ENCODE measurements around the gene KRTAP9-1. TPM values are rescaled to one million over a fixed set of nuclear protein-coding genes. Genes with fewer than 3 reads are reported as not detected.
"Not testable (repeated sequence)": the region's sequence is repeated elsewhere in the genome, so short reads cannot be mapped to it uniquely, and the experiment has no call there.

Gene KRTAP9-1
- total RNA-seq, 2 experiments from 2014 or later, result not detected

- DNase-seq, result no peak
- Mint-ChIP-seq H3K9me3 (peaks cover 2% of the 10 kb centered on the region), H3K27me3 (ENCODE audit: low read depth) (no peaks in the 10 kb centered on the region), H3K36me3 (ENCODE audit: low read depth) (no peaks in the 10 kb centered on the region), H3K27ac (no peak overlapping the region), H3K4me1 (ENCODE audit: low read depth) (no peaks in the 10 kb centered on the region), H3K4me3 (no peak overlapping the region)
- CTCF ChIA-PET, result interaction anchor here (1.1 kb wide), 1 partner anchor 445 kb away, joined by 4 read pairs; no protein-coding TSS in a partner anchor
- intact Hi-C loops (cut with micrococcal nuclease), result no loop called here
These were observed 641 bp downstream of the KRTAP9-1 start for GRCh38 chr17:41190328-41190727.

- intact Hi-C loops (cut with micrococcal nuclease), result no loop called here
- Mint-ChIP-seq H3K36me3 (ENCODE audit: low read depth) (no peaks in the 10 kb centered on the region), H3K9me3 (peaks cover 7% of the 10 kb centered on the region), H3K27ac (no peak overlapping the region), H3K27me3 (ENCODE audit: low read depth) (no peaks in the 10 kb centered on the region), H3K4me3 (no peak overlapping the region), H3K4me1 (ENCODE audit: low read depth) (no peaks in the 10 kb centered on the region)
- CTCF ChIA-PET, result no interaction called here
- DNase-seq, result no peak
These were observed 6.4 kb downstream of the KRTAP9-1 start for GRCh38 chr17:41196068-41196467.

DNA sequence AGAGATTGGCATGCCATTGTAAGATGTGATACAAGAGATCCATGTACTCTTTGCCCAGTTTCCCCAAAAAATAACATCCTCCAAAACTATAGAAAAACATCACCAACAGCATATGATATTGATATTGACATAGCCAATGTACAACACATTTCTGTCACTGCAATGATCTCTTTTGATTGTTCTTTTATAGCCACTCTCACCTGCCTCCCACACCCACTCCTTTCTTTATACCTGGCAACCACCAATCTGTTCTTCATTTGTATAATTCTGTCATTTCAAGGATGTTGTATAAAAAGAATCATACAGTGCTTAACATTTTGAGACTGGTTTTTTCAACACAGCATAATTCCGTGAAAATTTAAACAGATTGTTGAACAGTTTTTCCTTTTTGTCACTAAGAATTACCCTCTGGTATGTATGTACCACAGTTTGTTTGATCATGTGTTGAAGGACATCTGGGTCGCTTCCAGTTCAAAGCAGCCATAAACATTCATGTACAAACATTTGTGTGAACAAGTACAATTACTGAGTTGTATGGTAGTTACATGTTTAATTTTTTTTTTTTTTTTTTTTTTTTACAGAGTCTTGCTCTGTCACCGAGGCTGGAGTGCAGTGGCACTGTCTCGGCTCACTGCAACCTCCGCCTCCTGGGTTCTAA, 9.9 kb downstream of the KRTAP9-1 start:
- CTCF ChIA-PET, result interaction anchor here (0.6 kb wide), 1 partner anchor 238 kb away, joined by 5 read pairs; no protein-coding TSS in a partner anchor
- peaks cover 5% of the 10 kb centered on the region for H3K9me3 Mint-ChIP-seq

DNA sequence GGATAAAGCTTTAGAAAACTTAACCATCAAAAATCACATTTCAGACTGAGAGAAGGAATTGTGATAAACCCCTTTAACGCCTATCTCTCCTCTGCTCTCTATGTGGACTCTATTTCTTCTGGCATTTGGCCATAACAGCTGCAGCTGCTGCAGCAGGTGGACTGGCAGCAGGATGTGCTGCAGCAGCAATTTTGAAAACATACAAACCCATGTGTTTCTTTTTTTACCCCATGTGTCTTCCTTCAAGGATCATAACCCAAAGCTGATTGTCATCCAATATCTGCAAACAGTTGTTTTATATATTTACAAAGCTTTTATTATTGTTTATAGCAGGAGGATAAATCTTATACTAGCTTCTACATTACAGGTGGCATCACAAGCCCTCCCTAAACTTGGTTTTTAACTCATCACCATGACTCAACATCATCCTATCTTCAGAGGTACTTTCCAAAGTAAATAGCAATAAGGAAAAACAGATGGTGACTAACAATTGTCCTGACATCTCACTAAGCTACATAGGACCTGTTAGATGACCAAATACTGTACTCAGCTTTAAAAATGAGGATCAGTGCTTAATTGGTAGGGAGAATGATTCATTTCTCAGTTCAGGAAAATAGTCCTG, 22.3 kb downstream of the KRTAP9-1 start:
- no peak overlapping the region for H3K27ac Mint-ChIP-seq
- no peak overlapping the region for H3K4me3 Mint-ChIP-seq
- H3K4me1 Mint-ChIP-seq (ENCODE audit: low read depth), result peaks cover 2% of the 10 kb centered on the region
- H3K36me3 Mint-ChIP-seq (ENCODE audit: low read depth), result no peaks in the 10 kb centered on the region
- CTCF ChIA-PET, result interaction anchor here (0.6 kb wide), 2 partner anchors 79 to 489 kb away, joined by 3 to 4 read pairs; no protein-coding TSS in a partner anchor
- H3K9me3 Mint-ChIP-seq, result no peaks in the 10 kb centered on the region
- no peak for DNase-seq
- no peaks in the 10 kb centered on the region for H3K27me3 Mint-ChIP-seq (ENCODE audit: low read depth)
- intact Hi-C loops (cut with micrococcal nuclease), result no loop called here

More for the DNA sequence above, 9.9 kb downstream of the KRTAP9-1 start:
- intact Hi-C loops (cut with micrococcal nuclease), result no loop called here
- no peaks in the 10 kb centered on the region for H3K4me1 Mint-ChIP-seq (ENCODE audit: low read depth)
- no peaks in the 10 kb centered on the region for H3K36me3 Mint-ChIP-seq (ENCODE audit: low read depth)
- H3K27ac Mint-ChIP-seq, result no peak overlapping the region
- no peak for DNase-seq
- no peaks in the 10 kb centered on the region for H3K27me3 Mint-ChIP-seq (ENCODE audit: low read depth)
- H3K4me3 Mint-ChIP-seq, result no peak overlapping the region

GRCh38 chr17:41212524-41213169, 23.0 kb downstream of the KRTAP9-1 start:
- intact Hi-C loops (cut with micrococcal nuclease), result no loop called here
- H3K9me3 Mint-ChIP-seq, result no peaks in the 10 kb centered on the region
- H3K27me3 Mint-ChIP-seq (ENCODE audit: low read depth), result no peaks in the 10 kb centered on the region
- CTCF ChIA-PET, result interaction anchor here (0.6 kb wide), 1 partner anchor 490 kb away, joined by 3 read pairs; no protein-coding TSS in a partner anchor
- H3K4me3 Mint-ChIP-seq, result no peak overlapping the region
- peaks cover 2% of the 10 kb centered on the region for H3K4me1 Mint-ChIP-seq (ENCODE audit: low read depth)
- DNase-seq, result no peak
- H3K36me3 Mint-ChIP-seq (ENCODE audit: low read depth), result no peaks in the 10 kb centered on the region
- no peak overlapping the region for H3K27ac Mint-ChIP-seq

- intact Hi-C loops (cut with micrococcal nuclease), result no loop called here
- Mint-ChIP-seq H3K4me1 (ENCODE audit: low read depth) (peaks cover 2% of the 10 kb centered on the region), H3K4me3 (no peak overlapping the region), H3K27me3 (ENCODE audit: low read depth) (no peaks in the 10 kb centered on the region), H3K9me3 (peaks cover 5% of the 10 kb centered on the region), H3K27ac (no peak overlapping the region), H3K36me3 (ENCODE audit: low read depth) (peaks cover 1% of the 10 kb centered on the region)
- CTCF ChIA-PET, result no interaction called here
- DNase-seq, result no peak
These were observed 26.0 kb downstream of the KRTAP9-1 start for GRCh38 chr17:41215681-41216080.

DNA sequence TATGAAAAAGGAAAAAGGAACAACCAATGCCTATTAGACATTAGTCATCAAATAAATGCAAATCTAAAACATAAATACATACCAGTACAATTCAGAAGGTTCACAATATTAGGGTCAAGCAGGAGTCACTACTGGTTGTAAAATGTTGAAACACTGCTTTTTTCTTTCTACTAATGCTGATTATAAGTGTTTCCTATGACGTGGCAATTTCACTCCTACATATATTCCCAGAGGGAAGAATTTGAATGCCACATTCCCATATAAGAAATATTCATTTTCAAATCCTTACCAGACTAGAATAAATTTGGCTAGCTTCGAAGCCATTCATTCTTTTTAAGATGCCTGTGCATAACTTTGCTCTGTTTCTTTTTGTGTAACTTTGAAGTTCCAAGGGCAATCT, 34.1 kb downstream of the KRTAP9-1 start:
- intact Hi-C loops (cut with micrococcal nuclease), result no loop called here
- Mint-ChIP-seq H3K36me3 (ENCODE audit: low read depth) (peaks cover 1% of the 10 kb centered on the region), H3K9me3 (peaks cover 5% of the 10 kb centered on the region), H3K4me3 (no peak overlapping the region), H3K27ac (no peak overlapping the region), H3K27me3 (ENCODE audit: low read depth) (no peaks in the 10 kb centered on the region), H3K4me1 (ENCODE audit: low read depth) (no peaks in the 10 kb centered on the region)
- no peak for DNase-seq
- CTCF ChIA-PET, result no interaction called here

- Mint-ChIP-seq H3K4me1 (ENCODE audit: low read depth) (no peaks in the 10 kb centered on the region), H3K9me3 (no peaks in the 10 kb centered on the region), H3K27ac (no peak overlapping the region), H3K36me3 (ENCODE audit: low read depth) (no peaks in the 10 kb centered on the region), H3K27me3 (ENCODE audit: low read depth) (no peaks in the 10 kb centered on the region), H3K4me3 (no peak overlapping the region)
- no peak for DNase-seq
- intact Hi-C loops (cut with micrococcal nuclease), result no loop called here
- CTCF ChIA-PET, result no interaction called here
These were observed 36.4 kb downstream of the KRTAP9-1 start for GRCh38 chr17:41226051-41226450.

GRCh38 chr17:41226598-41227095, 37.0 kb downstream of the KRTAP9-1 start, which contains the start of gene KRTAP9-2:
KRTAP9-2 (plus strand) TSS chr17:41226648; CDS start chr17:41226655, 7 bp downstream.
- H3K27ac Mint-ChIP-seq; H3K27me3 Mint-ChIP-seq (ENCODE audit: low read depth); CTCF ChIA-PET; H3K4me3 Mint-ChIP-seq; H3K9me3 Mint-ChIP-seq; H3K36me3 Mint-ChIP-seq (ENCODE audit: low read depth); intact Hi-C loops (cut with micrococcal nuclease); H3K4me1 Mint-ChIP-seq (ENCODE audit: low read depth); DNase-seq: not testable (repeated sequence)

- Mint-ChIP-seq H3K27me3 (ENCODE audit: low read depth) (no peaks in the 10 kb centered on the region), H3K27ac (no peak overlapping the region), H3K4me1 (ENCODE audit: low read depth) (no peaks in the 10 kb centered on the region), H3K4me3 (no peak overlapping the region), H3K9me3 (no peaks in the 10 kb centered on the region), H3K36me3 (ENCODE audit: low read depth) (no peaks in the 10 kb centered on the region)
- CTCF ChIA-PET, result no interaction called here
- intact Hi-C loops (cut with micrococcal nuclease), result no loop called here
- no peak for DNase-seq
These were observed 40.4 kb downstream of the KRTAP9-1 start for GRCh38 chr17:41230094-41230493.

DNA sequence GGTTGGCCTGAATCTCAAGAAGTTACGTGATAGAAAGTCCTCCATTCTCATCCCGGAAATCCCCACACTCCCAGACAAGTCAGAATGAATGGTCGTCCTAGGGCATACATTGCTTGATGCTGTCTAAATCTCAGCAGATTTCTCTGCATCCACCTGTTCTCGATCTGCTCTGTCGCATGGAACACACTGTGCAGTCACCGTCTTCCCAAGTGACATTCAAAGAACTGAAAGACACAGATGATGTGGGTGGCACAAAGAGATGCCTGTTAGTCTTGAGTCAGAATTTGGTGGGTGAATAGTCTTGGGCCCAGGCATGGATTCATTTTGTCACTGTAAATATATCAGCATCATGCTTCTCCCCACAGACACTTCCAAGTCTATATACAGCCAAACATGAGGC, 42.0 kb downstream of the KRTAP9-1 start:
- Mint-ChIP-seq H3K4me1 (ENCODE audit: low read depth) (no peaks in the 10 kb centered on the region), H3K4me3 (no peak overlapping the region), H3K27me3 (ENCODE audit: low read depth) (no peaks in the 10 kb centered on the region), H3K9me3 (no peaks in the 10 kb centered on the region), H3K27ac (no peak overlapping the region), H3K36me3 (ENCODE audit: low read depth) (no peaks in the 10 kb centered on the region)
- intact Hi-C loops (cut with micrococcal nuclease), result no loop called here
- DNase-seq, result no peak
- CTCF ChIA-PET, result no interaction called here

DNA sequence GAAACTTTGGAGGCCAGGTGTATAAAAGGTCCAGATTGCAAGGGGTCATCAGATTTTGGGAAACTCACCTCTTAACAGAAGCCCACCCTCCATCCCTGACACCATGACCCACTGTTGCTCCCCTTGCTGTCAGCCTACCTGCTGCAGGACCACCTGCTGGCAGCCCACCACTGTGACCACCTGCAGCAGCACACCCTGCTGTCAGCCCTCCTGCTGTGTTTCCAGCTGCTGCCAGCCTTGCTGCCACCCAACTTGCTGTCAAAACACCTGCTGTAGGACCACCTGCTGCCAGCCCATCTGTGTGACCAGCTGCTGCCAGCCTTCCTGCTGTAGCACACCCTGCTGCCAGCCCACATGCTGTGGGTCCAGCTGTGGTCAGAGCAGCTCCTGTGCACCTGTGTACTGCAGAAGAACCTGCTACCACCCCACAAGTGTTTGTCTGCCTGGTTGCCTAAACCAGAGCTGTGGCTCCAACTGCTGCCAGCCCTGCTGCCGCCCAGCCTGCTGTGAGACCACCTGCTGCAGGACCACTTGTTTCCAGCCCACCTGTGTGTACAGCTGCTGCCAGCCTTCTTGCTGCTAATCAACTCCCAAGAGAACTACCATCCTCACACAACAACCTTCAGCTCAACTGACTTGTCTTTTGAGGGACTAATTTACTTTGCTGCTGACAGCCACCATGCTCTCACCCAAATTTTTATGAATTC, 42.9 kb downstream of the KRTAP9-1 start, which contains the start of gene KRTAP9-3:
KRTAP9-3 (plus strand) TSS at position 51 of the 707 bp plus-strand sequence; CDS start at position 104, 53 bp downstream.
- H3K9me3 Mint-ChIP-seq; H3K4me3 Mint-ChIP-seq; H3K27ac Mint-ChIP-seq; DNase-seq; H3K4me1 Mint-ChIP-seq (ENCODE audit: low read depth); H3K27me3 Mint-ChIP-seq (ENCODE audit: low read depth); intact Hi-C loops (cut with micrococcal nuclease); H3K36me3 Mint-ChIP-seq (ENCODE audit: low read depth): not testable (repeated sequence)
- CTCF ChIA-PET, result interaction anchor here (0.6 kb wide), 1 partner anchor 270 kb away, joined by 3 read pairs; no protein-coding TSS in a partner anchor

All from activated naive CD4-positive, alpha-beta T cell treated with anti-CD3 and anti-CD28 coated beads for 36 hours (primary cell).